A673 (cell line): ENCODE measurements around the gene RNU7-1. TPM values are rescaled to one million over a fixed set of nuclear protein-coding genes. Genes with fewer than 3 reads are reported as not detected.

Experiments used
- BruUV-seq: library from RNA; stranded (reverse); fragments of 400-500 nt; replicated peaks from 2 replicates; lab custom pipeline; 2021; lab: Mats Ljungman, UMichigan
- CTCF ChIA-PET: fragments of 300-600 bp; sonication (Branson Sonifier 250); formaldehyde crosslinking; loops from one replicate; lab custom pipeline; 2022; ENCODE audit warnings: antibody characterized with exemption; lab: Charles Lee
- POLR2A ChIA-PET: fragments of 300-600 bp; sonication (Branson Sonifier 250); formaldehyde crosslinking; loops from one replicate; lab custom pipeline; 2022; ENCODE audit warnings: antibody characterized with exemption; ENCODE audit not compliant: low non-redundant PET; lab: Charles Lee
- DNase-seq: peaks from one replicate; pipeline ENCODE4 v3.0.0-alpha.2; 2015; ENCODE audit warnings: low spot score
- H3K27ac ChIP-seq: fragments of 200-600 bp; sonication (generic); 2 replicates; pipeline ENCODE4 v1.5.1; 2016; ENCODE audit warnings: mixed run types, low read depth, mild to moderate bottlenecking, mixed read lengths, antibody characterized with exemption, low read length; ENCODE audit not compliant: poor library complexity, severe bottlenecking
- H3K27me3 ChIP-seq: fragments of 200-600 bp; sonication (generic); replicated peaks from 2 replicates; pipeline ENCODE4 v1.6.1; 2017; ENCODE audit warnings: mixed run types, low read depth, mild to moderate bottlenecking, mixed read lengths, antibody characterized with exemption, low read length; ENCODE audit not compliant: insufficient read depth, poor library complexity
- H3K36me3 ChIP-seq: fragments of 200-600 bp; sonication (generic); 2 replicates; pipeline ENCODE4 v1.6.1; 2016; ENCODE audit warnings: mixed run types, mild to moderate bottlenecking, mixed read lengths, antibody characterized with exemption, low read length; ENCODE audit not compliant: insufficient read depth, poor library complexity, severe bottlenecking
- H3K4me1 ChIP-seq: fragments of 200-600 bp; sonication (generic); 2 replicates; pipeline ENCODE4 v1.6.1; 2017; ENCODE audit warnings: mixed run types, mild to moderate bottlenecking, mixed read lengths, antibody characterized with exemption, low read length; ENCODE audit not compliant: insufficient read depth, poor library complexity, severe bottlenecking
- H3K4me3 ChIP-seq: fragments of 200-600 bp; sonication (generic); 2 replicates; pipeline ENCODE4 v1.5.1; 2016; ENCODE audit warnings: low read depth, mixed run types, mild to moderate bottlenecking, mixed read lengths, low read length; ENCODE audit not compliant: poor library complexity, severe bottlenecking
- H3K9me3 ChIP-seq: fragments of 200-600 bp; sonication (generic); 2 replicates; pipeline ENCODE4 v1.6.1; 2016; ENCODE audit warnings: mixed run types, low read depth, mild to moderate bottlenecking, mixed read lengths, antibody characterized with exemption, low read length; ENCODE audit not compliant: poor library complexity, severe bottlenecking
- CTCF ChIP-seq: fragments of 300-800, 200-600 bp; sonication (generic); conservative IDR thresholded peaks from 2 replicates; pipeline ENCODE4 v1.5.1; 2017; ENCODE audit warnings: low read depth, mild to moderate bottlenecking, antibody characterized with exemption, low read length, moderate library complexity, mixed read lengths
- EZH2 ChIP-seq: fragments of 200-600 bp; sonication (generic); IDR thresholded peaks from 2 replicates; pipeline ENCODE4 v1.6.1; 2017; ENCODE audit warnings: borderline replicate concordance, low read depth, mild to moderate bottlenecking, mixed read lengths, antibody characterized with exemption, low read length; ENCODE audit not compliant: poor library complexity, severe bottlenecking
- intact Hi-C: fragments of 100-400 bp; cut with micrococcal nuclease; formaldehyde crosslinking; loops from one replicate; pipeline ENCODE4 v1.10.0; 2022; ENCODE audit not compliant: unreplicated experiment
- total RNA-seq: library from RNA; stranded (reverse); gene quantifications from 2 replicates; pipeline ENCODE4 v1.2.3, GENCODE V29; 2021

Gene RNU7-1
- total RNA-seq, 1 experiment from 2014 or later: not detected

DNA sequence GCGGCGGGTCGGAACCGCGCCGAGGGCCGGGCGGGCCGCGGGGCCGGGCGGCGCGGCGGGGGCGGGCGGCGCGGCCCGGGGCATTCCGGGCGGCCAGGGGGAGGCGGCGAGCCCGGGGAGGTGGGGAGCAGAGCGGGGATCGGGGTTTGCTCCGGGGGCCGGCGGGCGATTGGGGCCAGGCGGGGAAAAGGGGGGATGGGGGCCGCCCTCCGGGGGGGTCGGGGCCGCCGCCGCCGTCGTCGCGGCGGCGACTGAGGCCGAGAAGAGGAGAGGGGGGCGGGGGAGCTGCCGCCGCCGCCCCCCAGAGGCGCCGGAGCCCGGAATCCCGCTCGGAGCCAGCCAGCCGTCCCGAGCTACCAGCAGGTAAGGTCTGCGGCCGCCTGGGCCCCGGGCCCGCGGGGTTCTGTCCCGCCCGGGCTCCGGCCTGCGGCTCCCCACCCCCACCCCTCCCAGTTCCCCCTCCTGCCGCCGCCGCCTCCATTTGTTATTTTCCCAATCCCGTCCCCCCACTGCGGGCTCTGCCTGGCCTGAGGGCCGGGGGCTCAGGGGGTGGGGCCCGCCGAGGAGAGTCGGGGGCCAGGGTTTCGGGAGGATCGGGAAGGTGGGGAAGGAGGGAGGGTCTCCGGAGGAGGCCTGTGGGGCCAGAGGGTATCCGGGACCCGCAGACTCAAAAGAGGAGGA is 15.5 kb upstream of the RNU7-1 start:
- CTCF ChIA-PET: interaction anchor here (0.7 kb wide), 1 partner anchor 11 kb away, joined by 4 read pairs; no protein-coding TSS in a partner anchor

DNA sequence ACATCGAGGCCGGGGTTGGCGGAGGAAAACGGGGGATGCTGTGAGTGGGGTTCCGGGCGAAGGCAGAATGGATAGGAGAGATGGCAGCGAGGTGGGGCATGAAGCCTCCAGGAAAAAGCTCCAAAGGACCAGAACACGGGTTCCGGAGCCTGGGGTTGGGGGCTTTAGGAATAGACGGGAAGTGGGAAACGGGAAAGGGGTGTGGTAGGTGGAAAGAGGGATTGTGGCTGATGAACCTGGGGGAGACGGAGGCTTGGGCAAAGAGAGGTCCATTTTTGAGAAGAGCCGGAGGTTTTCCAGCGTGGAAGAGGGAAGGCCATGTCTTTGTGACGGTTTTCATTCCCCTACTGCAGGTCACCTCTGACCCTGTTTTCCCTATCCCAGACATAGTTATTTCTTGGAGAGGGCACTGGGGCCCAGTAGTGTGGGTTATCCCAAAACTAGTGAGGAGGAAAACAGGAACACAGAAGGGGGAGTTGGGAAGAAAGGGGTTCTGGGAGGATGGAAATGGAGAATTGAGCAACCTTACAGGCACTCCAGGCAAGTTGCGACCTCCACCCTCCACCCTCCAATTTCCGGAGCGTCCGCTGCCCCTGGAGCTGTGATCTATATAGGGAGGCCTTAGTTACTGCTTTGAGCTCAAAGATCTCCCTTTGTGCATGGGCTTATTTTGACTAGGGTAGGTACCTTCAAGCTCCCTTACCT is 14.8 kb upstream of the RNU7-1 start:
- peak overlapping the region; percentile 99 for H3K4me3 ChIP-seq
- POLR2A ChIA-PET: no interaction called here
- intact Hi-C loops: no loop called here
- peak overlapping the region; percentile 90 for H3K27ac ChIP-seq
- no TSS peak for BruUV-seq
- H3K9me3 ChIP-seq: no peaks in the 10 kb centered on the region
- peaks cover 39% of the 10 kb centered on the region for H3K4me1 ChIP-seq
- no peak for DNase-seq
- H3K27me3 ChIP-seq: no peaks in the 10 kb centered on the region
- peaks cover 15% of the 10 kb centered on the region for H3K36me3 ChIP-seq
- CTCF ChIA-PET: no interaction called here
- TF ChIP-seq CTCF (no peak), EZH2 (no peak)

More for the DNA sequence above, 15.5 kb upstream of the RNU7-1 start:
- Histone ChIP-seq H3K27me3 (no peaks in the 10 kb centered on the region), H3K4me3 (peak overlapping the region; percentile 99), H3K27ac (peak overlapping the region; percentile 90), H3K4me1 (peaks cover 39% of the 10 kb centered on the region), H3K36me3 (peaks cover 15% of the 10 kb centered on the region), H3K9me3 (no peaks in the 10 kb centered on the region)
- POLR2A ChIA-PET: no interaction called here
- no peak for TF ChIP-seq EZH2
- no peak for TF ChIP-seq CTCF
- BruUV-seq: no TSS peak
- DNase-seq: no peak
- intact Hi-C loops: no loop called here

- Histone ChIP-seq H3K4me1 (peaks cover 33% of the 10 kb centered on the region), H3K27ac (peak overlapping the region; percentile 90)
- CTCF ChIA-PET: no interaction called here
These were observed 13.9 kb upstream of the RNU7-1 start for GRCh38 chr12:6929466-6930452.

More at GRCh38 chr12:6929466-6930452, 13.9 kb upstream of the RNU7-1 start:
- TF ChIP-seq CTCF: no peak
- no peak for TF ChIP-seq EZH2
- Histone ChIP-seq H3K4me3 (peak overlapping the region; percentile 99), H3K9me3 (no peaks in the 10 kb centered on the region), H3K36me3 (peaks cover 23% of the 10 kb centered on the region), H3K27me3 (no peaks in the 10 kb centered on the region)
- intact Hi-C loops: no loop called here
- no TSS peak for BruUV-seq
- POLR2A ChIA-PET: interaction anchor here (0.6 kb wide), 1 partner anchor 48 kb away, joined by 3 read pairs; no protein-coding TSS in a partner anchor
- DNase-seq: no peak
